Karpas-422 (cell line): ENCODE measurements around the gene MBD1. TPM values are rescaled to one million over a fixed set of nuclear protein-coding genes. Genes with fewer than 3 reads are reported as not detected.
"Not testable (repeated sequence)": the region's sequence is repeated elsewhere in the genome, so short reads cannot be mapped to it uniquely, and the experiment has no call there.

Source experiments
- DNase-seq: peaks from one replicate; pipeline ENCODE4 v3.0.0-alpha.2; 2015
- H2AFZ ChIP-seq: fragments of 200-600 bp; sonication (generic); 2 replicates; pipeline ENCODE4 v1.6.1; 2014; ENCODE audit warnings: antibody characterized with exemption, low read length, mixed read lengths
- H3K27ac ChIP-seq: fragments of 200-600 bp; sonication (generic); 2 replicates; pipeline ENCODE4 v1.5.1; 2014; ENCODE audit warnings: mild to moderate bottlenecking, low read length, moderate library complexity
- H3K27me3 ChIP-seq: fragments of 200-600 bp; sonication (generic); 2 replicates; pipeline ENCODE4 v1.6.1; 2014; ENCODE audit warnings: low read length, mixed read lengths
- H3K36me3 ChIP-seq: fragments of 200-600 bp; sonication (generic); 2 replicates; pipeline ENCODE4 v1.6.1; 2014; ENCODE audit warnings: low read length, mixed read lengths; ENCODE audit not compliant: insufficient read depth
- H3K4me1 ChIP-seq: fragments of 200-600 bp; sonication (generic); 2 replicates; pipeline ENCODE4 v1.6.1; 2014; ENCODE audit warnings: mild to moderate bottlenecking, low read length, mixed read lengths
- H3K4me2 ChIP-seq: fragments of 200-600 bp; sonication (generic); 2 replicates; pipeline ENCODE4 v1.6.1; 2014; ENCODE audit warnings: low read length, low read depth, mild to moderate bottlenecking; ENCODE audit not compliant: poor library complexity, severe bottlenecking
- H3K4me3 ChIP-seq: fragments of 200-600 bp; sonication (generic); 2 replicates; pipeline ENCODE4 v1.5.1; 2014; ENCODE audit warnings: mild to moderate bottlenecking, antibody characterized with exemption, low read length, mixed read lengths
- H3K79me2 ChIP-seq: fragments of 200-600 bp; sonication (generic); 2 replicates; pipeline ENCODE4 v1.6.1; 2014; ENCODE audit warnings: mild to moderate bottlenecking, low read length, mixed read lengths
- H3K9ac ChIP-seq: fragments of 200-600 bp; sonication (generic); 2 replicates; pipeline ENCODE4 v1.6.0; 2014; ENCODE audit warnings: low read length
- H3K9me2 ChIP-seq: fragments of 200-600 bp; sonication (generic), shearing (Covaris generic); replicated peaks from 2 replicates; pipeline ENCODE4 v1.6.0; 2014; ENCODE audit warnings: mild to moderate bottlenecking, low read length, moderate library complexity; ENCODE audit not compliant: insufficient read depth
- H3K9me3 ChIP-seq: fragments of 300-700, 200-600 bp; sonication (generic); 2 replicates; pipeline ENCODE4 v1.6.1; 2014; ENCODE audit warnings: low read length, mixed read lengths
- H4K20me1 ChIP-seq: fragments of 200-600 bp; sonication (generic); 2 replicates; pipeline ENCODE4 v1.6.1; 2014; ENCODE audit warnings: mild to moderate bottlenecking, antibody characterized with exemption, low read length, low read depth; ENCODE audit not compliant: insufficient read depth
- total RNA-seq: library from RNA; depleted of rRNA; stranded (reverse); fragments of >200 nt; shearing (Covaris generic); gene quantifications from 2 replicates; pipeline ENCODE4 v1.2.3, GENCODE V29; 2014; ENCODE audit warnings: low replicate concordance

Gene MBD1
- total RNA-seq, 1 experiment from 2014 or later: 33.0 TPM

DNA sequence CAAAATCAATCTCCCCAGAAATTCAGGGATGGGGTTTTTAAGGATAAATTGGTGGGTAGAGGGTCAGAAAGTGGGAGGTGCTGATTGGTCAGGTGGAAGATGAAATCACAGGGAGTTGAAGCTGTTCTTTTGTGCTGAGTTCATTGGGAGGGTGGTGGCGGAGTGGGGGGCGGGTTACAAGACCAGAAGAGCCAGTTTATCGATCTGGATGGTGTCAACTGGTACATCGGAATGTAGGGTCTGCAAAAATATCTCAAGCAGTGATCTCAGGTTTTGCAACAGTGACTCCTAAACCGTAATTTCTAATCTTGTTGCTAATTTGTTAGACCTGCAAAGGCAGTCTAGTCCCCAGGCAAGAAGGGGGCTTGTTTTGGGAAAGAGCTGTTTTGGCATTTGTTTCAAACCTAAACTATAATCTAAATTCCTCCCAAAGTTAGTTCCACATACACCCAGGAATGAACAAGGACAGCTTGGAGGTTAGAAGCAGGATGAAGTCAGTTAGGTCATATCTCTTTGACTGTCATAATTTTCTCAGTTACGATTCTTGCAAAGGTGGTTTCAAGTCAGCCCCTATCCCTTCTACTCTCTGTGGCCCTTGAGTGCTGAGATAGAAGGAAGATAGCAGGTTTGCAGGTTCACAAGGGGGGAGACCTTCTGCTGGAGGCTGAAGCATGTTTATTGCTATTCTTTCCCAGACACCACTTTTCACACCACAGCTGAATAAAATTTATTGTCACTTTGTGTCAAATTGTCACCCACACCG lies 18.5 kb upstream of the MBD1 start:
- Histone ChIP-seq H3K9me3 (no peaks in the 10 kb centered on the region), H3K4me3 (no peak overlapping the region), H2AFZ (no peak overlapping the region; the same call in 1 of the 2 replicates), H3K4me1 (peaks cover 16% of the 10 kb centered on the region), H3K9ac (no peak overlapping the region), H3K36me3 (no peaks in the 10 kb centered on the region), H3K79me2 (no peaks in the 10 kb centered on the region), H3K27me3 (no peaks in the 10 kb centered on the region), H4K20me1 (no peaks in the 10 kb centered on the region), H3K27ac (no peak overlapping the region), H3K4me2 (no peak overlapping the region), H3K9me2 (no peaks in the 10 kb centered on the region)
- DNase-seq: no peak

- Histone ChIP-seq H3K4me3 (peak overlapping the region; percentile 63; the same call in 1 of the 2 replicates), H2AFZ (no peak overlapping the region), H3K9me2 (no peaks in the 10 kb centered on the region), H3K9me3 (no peaks in the 10 kb centered on the region), H3K36me3 (no peaks in the 10 kb centered on the region), H3K27me3 (no peaks in the 10 kb centered on the region), H4K20me1 (no peaks in the 10 kb centered on the region), H3K9ac (no peak overlapping the region), H3K4me2 (peak overlapping the region; percentile 78), H3K4me1 (peaks cover 16% of the 10 kb centered on the region), H3K27ac (no peak overlapping the region), H3K79me2 (no peaks in the 10 kb centered on the region)
- DNase-seq: no peak
Observed at GRCh38 chr18:50298443-50299284, 17.3 kb upstream of the MBD1 start.

DNA sequence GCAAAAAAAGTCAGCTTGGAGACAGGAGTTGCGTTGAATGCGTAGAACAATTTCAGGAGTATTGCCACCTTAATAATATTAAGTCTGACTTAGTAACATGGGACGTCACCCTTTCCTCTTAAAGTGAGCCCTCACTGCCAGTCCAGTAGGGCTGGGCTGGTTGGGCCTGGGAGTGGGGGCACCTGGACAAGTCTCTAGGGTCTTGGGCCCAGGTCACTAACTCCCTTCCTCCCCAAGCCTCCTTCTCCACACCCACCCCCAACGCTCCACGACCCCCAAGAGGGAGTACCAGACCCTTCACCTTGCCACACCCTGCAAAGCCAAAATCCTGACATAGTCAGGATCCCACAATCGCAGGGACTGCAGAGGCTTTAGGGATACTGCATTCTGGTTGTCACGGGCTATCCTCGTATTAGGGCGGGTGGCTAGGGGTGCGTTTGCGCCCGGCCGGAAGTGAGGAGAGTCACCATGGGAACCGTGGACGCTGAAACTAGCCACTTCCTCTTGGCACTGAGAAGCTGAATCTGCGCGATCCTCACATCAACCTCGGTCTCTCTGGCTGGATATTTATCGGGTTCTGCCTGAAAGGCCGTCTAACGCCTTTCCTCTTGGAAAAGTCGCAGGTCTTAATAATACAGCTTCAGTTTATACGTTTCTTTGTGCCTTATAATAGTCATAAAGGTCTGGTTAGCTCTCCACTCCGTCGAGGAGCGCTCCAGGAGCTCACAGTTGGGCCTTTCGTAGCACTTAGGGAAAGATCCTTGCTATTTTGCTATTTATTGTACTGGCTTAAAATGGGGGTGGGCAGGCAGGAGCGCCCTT lies 16.5 kb upstream of the MBD1 start:
- Histone ChIP-seq H3K79me2 (no peaks in the 10 kb centered on the region), H3K4me3 (peak overlapping the region; percentile 63), H3K4me2 (peak overlapping the region; percentile 78), H3K36me3 (no peaks in the 10 kb centered on the region), H3K4me1 (peaks cover 16% of the 10 kb centered on the region), H3K9me3 (no peaks in the 10 kb centered on the region), H3K9ac (peak overlapping the region; percentile 66), H2AFZ (peak overlapping the region; percentile 90), H3K27ac (no peak overlapping the region), H3K27me3 (no peaks in the 10 kb centered on the region), H4K20me1 (no peaks in the 10 kb centered on the region), H3K9me2 (no peaks in the 10 kb centered on the region)
- peak; percentile 95 for DNase-seq

DNA sequence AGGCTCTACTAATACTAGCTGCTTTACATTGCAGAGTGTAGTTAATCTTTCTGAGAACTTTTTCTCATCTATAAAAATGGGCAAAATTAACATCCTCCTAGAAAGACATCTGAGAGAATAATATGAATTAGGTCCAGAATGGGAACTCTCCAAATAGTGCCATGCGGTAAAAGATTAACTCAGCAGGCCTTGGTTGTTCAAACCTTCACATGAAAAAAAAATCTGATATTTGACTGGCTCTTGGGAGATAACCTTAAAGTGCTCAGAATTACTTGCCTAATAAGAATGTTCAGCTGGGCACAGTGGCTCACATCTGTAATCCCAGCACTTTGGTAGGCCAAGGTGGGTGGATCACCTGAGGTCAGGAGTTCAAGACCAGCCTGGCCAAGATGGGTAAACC lies 11.7 kb upstream of the MBD1 start:
- Histone ChIP-seq H3K4me1 (peaks cover 14% of the 10 kb centered on the region), H3K79me2 (no peaks in the 10 kb centered on the region), H3K4me3 (no peak overlapping the region), H2AFZ (no peak overlapping the region), H4K20me1 (no peaks in the 10 kb centered on the region), H3K4me2 (no peak overlapping the region), H3K36me3 (no peaks in the 10 kb centered on the region), H3K9ac (no peak overlapping the region), H3K9me3 (no peaks in the 10 kb centered on the region), H3K27me3 (no peaks in the 10 kb centered on the region), H3K9me2 (no peaks in the 10 kb centered on the region), H3K27ac (no peak overlapping the region)
- DNase-seq: no peak

DNA sequence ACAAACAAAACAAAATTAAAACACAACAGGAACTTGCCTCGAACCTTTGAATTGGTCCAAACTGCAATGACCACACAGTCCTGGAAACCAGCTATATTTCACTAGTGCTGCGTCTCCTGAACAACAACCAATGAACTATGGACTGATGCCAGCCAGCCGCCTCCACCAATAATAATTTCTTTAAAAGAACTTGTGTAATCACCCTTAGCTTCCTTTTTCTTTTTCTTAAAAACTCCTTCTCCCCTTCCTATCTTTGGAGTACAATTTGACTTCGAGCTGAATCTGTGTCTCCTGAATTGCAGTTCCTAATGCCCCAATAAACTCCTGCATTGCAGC lies 7.8 kb upstream of the MBD1 start:
- H4K20me1 ChIP-seq: 0 out of 2 replicates have a peak, but pooled peaks cover 7% of the 10 kb centered on the region
- 0 out of 2 replicates have a peak overlapping the region, but pooled peaks have one; percentile 30 for H2AFZ ChIP-seq
- H3K36me3 ChIP-seq: 0 out of 2 replicates have a peak, but pooled peaks cover 6% of the 10 kb centered on the region
- H3K4me3 ChIP-seq: no peak overlapping the region
- no peaks in the 10 kb centered on the region for H3K27me3 ChIP-seq
- H3K9me3 ChIP-seq: no peaks in the 10 kb centered on the region
- H3K79me2 ChIP-seq: peaks cover 21% of the 10 kb centered on the region
- no peak for DNase-seq
- H3K27ac ChIP-seq: no peak overlapping the region
- no peaks in the 10 kb centered on the region for H3K9me2 ChIP-seq
- peaks cover 15% of the 10 kb centered on the region for H3K4me1 ChIP-seq
- no peak overlapping the region for H3K4me2 ChIP-seq
- no peak overlapping the region for H3K9ac ChIP-seq

DNA sequence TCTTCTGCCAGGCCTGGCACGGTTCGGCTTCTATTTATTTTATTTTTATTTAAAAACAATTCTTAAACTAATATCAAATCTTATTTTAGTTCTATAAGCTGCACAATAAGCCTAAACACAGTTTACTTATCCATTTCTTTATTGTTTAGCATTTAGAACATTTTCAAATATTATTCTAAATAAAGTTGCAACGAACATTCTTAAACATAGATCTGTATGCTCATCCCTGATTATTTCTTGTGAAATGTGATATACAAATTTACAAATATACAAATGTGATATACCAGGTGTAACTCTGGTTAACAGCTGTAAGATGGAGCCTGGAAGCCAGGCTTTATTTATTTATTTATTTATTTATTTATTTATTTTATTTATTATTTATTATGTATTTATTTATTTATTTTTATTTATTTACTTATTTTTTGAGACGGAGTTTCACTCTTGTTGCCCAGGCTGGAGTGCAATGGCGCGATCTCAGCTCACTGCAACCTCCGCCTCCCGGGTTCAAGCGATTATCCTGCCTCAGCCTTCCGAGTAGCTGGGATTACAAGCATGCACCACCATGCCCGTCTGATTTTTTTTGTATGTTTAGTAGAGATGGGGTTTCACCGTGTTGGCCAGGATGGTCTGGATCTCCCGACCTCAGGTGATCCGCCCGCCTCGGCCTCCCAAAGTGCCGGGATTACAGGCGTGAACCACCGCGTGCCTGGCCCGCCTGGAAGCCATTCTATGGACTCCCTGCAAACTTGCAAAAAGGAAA lies 7.2 kb upstream of the MBD1 start:
- H3K4me3 ChIP-seq: peak overlapping the region; percentile 100
- not testable (repeated sequence) for H4K20me1 ChIP-seq, H3K9me3 ChIP-seq, H3K27me3 ChIP-seq, H3K9me2 ChIP-seq, DNase-seq
- peaks cover 15% of the 10 kb centered on the region for H3K4me1 ChIP-seq
- 0 out of 2 replicates have a peak, but pooled peaks cover 10% of the 10 kb centered on the region for H3K36me3 ChIP-seq
- H3K27ac ChIP-seq: peak overlapping the region; percentile 68
- peak overlapping the region; percentile 78 for H3K9ac ChIP-seq
- peak overlapping the region; percentile 99 for H2AFZ ChIP-seq
- peak overlapping the region; percentile 87 for H3K4me2 ChIP-seq
- H3K79me2 ChIP-seq: peaks cover 21% of the 10 kb centered on the region

DNA sequence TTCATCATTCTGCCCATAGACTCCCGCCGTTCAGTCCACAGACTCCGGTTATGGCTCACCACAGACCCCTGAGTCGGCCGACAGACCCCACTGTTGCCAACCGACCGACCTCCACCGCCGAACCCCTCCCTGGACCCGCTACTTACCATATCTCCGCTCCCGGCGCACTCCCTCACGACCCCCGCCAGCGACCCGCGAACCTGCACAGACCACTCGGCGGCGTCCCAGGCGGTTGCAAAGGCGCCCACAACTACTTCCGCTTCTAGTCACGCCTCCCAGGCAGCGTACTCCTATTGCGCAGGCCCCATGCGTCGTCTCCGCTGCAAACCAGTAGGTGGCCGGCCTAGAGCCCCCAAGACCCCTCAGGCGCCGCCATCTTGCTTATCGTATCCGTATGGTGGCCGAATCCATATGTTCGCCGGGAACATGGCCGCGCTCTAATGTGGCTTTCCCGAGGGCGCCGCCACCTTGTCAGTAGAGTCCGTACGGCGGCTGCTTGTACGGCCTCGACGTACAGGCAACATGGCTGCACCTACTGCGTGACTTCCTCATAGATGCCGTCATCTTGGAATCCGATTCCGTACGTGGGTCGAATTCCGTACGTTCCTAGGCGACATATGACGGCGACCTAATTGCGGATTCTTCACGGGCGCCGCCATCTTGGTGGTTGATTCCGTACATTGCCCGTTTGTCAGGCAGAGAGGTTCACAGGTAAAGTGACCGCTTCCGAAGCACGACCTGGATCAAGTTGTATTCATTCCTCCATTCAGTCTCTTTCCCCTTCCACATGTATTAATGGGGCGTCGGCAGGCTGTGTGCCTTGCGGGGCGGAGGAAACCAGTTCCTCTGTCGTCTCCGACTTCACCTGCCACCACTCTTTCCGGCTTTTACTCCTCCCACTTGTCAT lies 6.4 kb upstream of the MBD1 start, which contains the start of gene CXXC1:
TSS of gene CXXC1 (minus strand) at position 252 of the 907 bp plus-strand sequence. CDS start at position 149, 103 bp downstream.
- Histone ChIP-seq H3K4me1 (peaks cover 15% of the 10 kb centered on the region), H3K9me2 (no peaks in the 10 kb centered on the region), H3K36me3 (0 out of 2 replicates have a peak, but pooled peaks cover 10% of the 10 kb centered on the region), H3K9ac (peak within 1 kb of the TSS; percentile 97), H3K4me3 (peak within 1 kb of the TSS; percentile 100), H3K4me2 (peak within 1 kb of the TSS; percentile 88), H3K79me2 (peaks cover 21% of the 10 kb centered on the region), H3K9me3 (no peaks in the 10 kb centered on the region), H3K27ac (peak within 1 kb of the TSS; percentile 68), H2AFZ (peak within 1 kb of the TSS; percentile 99), H4K20me1 (0 out of 2 replicates have a peak, but pooled peaks cover 7% of the 10 kb centered on the region), H3K27me3 (no peaks in the 10 kb centered on the region)
- peak; percentile 100 for DNase-seq
